GM12801 (cell line): ENCODE data around the gene TP53INP2.

Experiments used
- TF ChIP-seq, protein P1 (sequence below): IDR thresholded peaks from one replicate; pipeline ENCODE4 v1.5.1; 2011; ENCODE audit warnings: control low read depth; ENCODE audit not compliant: insufficient read length; ENCODE audit errors: extremely low read depth

TP53INP2 gene

DNA sequence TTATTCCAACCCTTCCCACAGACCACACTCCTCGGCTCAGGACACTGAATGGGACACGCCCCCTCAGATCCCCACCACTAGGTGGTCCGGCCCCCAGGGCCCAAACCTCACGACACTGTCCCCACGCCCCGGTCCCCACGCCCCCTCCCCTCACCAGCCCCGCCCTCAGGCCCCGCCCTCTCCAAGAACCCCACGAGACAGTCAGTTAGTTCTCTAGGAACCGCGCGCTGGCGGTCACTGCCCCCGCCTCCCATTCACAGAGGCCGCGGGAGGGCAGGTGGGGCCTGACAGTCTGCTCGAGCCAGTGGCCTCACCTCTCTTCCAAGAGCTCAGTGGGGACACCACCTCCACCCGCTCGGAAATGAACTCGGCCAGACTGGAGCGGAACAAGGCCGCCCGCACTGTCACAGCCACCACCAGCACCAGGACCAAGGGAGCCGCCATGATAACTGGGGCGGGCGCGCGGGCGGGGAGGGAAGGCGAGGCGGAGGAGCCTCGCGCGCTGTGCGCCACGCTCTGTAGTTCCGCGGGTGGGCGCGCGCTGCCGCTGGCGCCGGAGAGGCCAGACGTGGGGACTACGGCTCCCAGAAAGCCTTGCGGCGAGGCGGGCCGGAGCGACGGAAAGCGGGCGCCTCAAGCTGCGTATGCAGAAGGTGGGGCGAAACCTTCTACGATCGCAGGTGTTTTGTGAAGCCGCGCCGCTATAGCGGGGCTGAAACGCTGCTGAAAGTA lies 27.3 kb upstream of the TP53INP2 start, which contains the start of gene PIGU:
PIGU (minus strand) TSS at position 451 of the 732 bp plus-strand sequence; CDS start at position 444, 7 bp downstream.
- TF ChIP-seq, protein P1, sequence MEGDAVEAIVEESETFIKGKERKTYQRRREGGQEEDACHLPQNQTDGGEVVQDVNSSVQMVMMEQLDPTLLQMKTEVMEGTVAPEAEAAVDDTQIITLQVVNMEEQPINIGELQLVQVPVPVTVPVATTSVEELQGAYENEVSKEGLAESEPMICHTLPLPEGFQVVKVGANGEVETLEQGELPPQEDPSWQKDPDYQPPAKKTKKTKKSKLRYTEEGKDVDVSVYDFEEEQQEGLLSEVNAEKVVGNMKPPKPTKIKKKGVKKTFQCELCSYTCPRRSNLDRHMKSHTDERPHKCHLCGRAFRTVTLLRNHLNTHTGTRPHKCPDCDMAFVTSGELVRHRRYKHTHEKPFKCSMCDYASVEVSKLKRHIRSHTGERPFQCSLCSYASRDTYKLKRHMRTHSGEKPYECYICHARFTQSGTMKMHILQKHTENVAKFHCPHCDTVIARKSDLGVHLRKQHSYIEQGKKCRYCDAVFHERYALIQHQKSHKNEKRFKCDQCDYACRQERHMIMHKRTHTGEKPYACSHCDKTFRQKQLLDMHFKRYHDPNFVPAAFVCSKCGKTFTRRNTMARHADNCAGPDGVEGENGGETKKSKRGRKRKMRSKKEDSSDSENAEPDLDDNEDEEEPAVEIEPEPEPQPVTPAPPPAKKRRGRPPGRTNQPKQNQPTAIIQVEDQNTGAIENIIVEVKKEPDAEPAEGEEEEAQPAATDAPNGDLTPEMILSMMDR: no peak

DNA sequence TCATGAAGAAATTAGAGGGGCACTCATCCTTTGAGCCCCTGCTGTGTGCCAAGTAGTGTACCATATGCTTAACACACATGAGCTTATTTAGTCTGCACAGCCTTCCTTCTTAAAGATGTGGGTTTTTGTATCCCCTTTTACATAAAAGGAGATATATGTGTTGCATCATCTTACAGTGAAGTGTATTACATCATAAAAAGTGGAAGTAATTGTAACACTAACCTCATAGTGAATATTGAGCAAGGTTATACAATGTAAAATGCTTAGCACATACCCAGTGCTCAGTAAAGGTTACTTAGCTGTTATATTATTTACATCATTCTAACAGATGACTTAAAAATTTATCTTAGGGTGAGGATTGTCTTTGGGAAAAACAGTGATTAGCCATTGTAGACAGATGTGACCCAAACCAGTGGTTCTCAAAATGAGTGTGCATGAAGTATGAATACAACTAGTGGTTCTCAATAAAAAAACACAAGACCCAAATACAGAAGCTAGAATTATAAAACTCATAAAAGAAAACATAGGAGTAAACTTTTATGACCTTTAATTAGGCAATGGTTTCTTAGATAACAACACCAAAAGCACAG lies 23.5 kb upstream of the TP53INP2 start:
- TF ChIP-seq, protein P1: no peak

DNA sequence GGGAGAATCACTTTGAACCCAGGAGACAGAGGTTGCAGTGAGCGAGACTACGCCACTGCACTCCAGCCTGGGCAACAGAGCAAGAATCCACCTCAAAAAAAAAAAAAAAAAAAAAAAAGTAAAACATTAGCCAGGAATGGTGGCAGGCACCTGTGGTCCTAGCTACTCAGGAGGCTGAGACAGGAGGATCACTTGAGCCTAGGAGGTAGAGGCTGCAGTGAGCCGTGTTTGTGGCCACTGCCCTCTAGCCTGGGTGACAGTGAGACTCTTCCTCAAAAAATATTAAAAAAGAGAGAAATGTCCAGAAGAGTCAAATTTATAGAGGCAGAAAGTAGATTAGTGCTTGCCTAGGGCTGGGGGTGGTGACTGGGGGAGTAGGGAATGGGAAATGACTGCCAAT lies 20.5 kb upstream of the TP53INP2 start:
- TF ChIP-seq, protein P1: no peak

DNA sequence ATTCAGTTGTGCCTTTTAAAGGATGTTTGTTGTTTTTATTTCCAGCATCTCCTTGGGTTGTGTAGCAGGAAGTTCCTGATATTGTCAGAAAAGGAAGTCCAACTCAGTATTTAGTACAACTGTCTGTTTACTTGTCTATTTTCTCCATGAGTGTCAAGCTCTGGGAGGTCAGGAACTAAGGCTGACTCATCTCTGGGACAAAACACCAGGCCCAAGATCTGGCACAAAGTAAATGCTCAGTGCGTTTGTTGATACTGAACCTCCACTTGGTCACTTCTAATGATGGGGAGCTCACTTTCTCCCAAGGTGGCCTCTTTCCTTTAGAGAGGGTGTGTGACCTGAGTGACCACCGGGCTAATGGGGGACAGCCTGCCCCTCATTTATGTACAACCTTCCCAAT lies 14.7 kb upstream of the TP53INP2 start:
- TF ChIP-seq, protein P1: no peak

DNA sequence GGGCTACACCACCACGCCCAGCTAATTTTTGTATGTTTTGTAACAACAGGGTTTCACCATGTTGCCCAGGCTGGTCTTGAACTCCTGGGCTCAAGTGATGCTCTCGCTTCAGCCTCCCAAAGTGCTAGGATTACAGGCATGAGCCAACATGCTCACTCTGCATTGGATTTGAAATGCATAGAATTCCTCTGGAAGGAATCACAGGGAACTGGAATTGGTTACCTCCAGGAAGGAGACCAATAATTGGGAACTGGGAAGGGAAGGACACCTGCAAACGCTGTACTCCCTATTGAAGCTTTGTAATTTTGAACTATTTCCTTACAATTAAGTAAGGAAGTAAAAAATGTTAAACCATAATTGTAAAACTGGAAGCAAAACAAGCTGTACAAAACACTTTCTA lies 12.3 kb upstream of the TP53INP2 start:
- TF ChIP-seq, protein P1: no peak

DNA sequence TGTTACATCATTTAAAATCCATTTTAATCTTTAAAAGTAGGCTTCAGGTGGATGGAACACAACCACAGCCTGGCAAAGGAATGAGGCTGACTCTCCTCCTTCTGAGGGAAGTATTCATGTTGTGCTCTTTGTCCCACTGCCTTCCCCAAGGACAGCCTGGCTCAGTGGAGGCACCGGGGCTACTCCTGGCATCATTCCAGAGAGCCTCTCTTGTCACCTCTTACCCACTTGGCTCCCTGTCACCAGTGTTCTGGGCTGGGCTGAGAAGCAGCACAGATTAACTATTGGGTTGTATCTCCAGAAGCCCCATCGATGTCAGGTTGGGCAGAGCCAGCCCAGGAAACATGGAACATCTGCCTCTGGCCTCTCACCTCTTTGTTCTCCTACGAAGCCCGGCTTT lies 10.7 kb upstream of the TP53INP2 start:
- TF ChIP-seq, protein P1: no peak

DNA sequence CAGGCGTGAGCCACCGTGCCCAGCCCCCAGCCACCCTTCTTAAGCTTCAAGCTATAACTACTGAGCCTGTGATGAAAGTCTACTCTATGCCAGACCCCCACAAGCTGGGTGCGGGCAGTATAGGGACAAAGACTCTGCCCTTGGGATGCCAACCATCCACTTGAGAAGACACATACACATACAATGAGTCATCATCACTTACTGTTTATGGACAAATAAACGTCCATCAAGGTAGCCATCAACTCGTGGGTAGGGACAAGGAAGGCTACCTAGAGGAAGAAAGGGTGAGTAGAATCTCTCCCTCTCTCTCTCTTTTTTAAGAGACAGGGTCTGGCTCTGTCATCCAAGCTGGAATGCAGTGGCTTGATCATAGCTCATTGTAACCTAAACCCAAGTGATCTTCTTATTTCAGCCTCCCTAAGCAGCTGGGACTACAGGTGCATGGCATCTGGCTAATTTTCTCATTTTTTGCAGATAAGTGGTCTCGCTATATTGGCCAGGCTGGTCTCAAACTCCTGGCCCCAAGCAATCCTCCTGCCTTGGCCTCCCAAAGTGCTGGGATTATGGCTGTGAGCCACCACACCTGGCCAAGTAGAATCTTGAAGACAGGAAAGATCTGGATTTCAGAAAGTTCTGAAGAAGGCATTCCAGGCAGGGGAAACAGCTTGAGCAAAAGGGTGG lies 2.6 kb upstream of the TP53INP2 start:
- TF ChIP-seq, protein P1: no peak
